Subcutaneous adipose tissue (tissue), 4 donors: ENCODE measurements around the gene PRRC2B. TPM values are rescaled to one million over a fixed set of nuclear protein-coding genes. Genes with fewer than 3 reads are reported as not detected.

Experiments
- CTCF ChIP-seq: fragments of 450-650 bp; IDR thresholded peaks from one replicate; pipeline ENCODE4 v1.5.1; 2016; ENCODE audit warnings: low read depth, mild to moderate bottlenecking, control low read depth, antibody characterized with exemption, moderate library complexity
- total RNA-seq, 4 donors: library from RNA; depleted of rRNA; stranded (reverse); fragments of >200 nt; gene quantifications; one replicate each; pipeline ENCODE4 v1.1.0, GENCODE V29; 2016

The PRRC2B gene
- total RNA-seq, 4 donors from 2014 or later = 59.0 to 138 (median 81.8) TPM

- no peak for TF ChIP-seq CTCF
Measured at GRCh38 chr9:131447148-131447547, 53.3 kb downstream of the PRRC2B start.

- no peak for TF ChIP-seq CTCF
Measured at GRCh38 chr9:131447600-131447999, 53.7 kb downstream of the PRRC2B start.

GRCh38 chr9:131448818-131449217, 54.9 kb downstream of the PRRC2B start:
- TF ChIP-seq CTCF = no peak

- no peak for TF ChIP-seq CTCF
Measured at GRCh38 chr9:131449276-131449675, 55.4 kb downstream of the PRRC2B start.

GRCh38 chr9:131454028-131454427, 60.1 kb downstream of the PRRC2B start:
- no peak for TF ChIP-seq CTCF

- TF ChIP-seq CTCF = no peak
Measured at GRCh38 chr9:131457746-131458145, 63.9 kb downstream of the PRRC2B start.

GRCh38 chr9:131459056-131459455, 65.2 kb downstream of the PRRC2B start:
- TF ChIP-seq CTCF = no peak
